CD4-positive, alpha-beta memory T cell (primary cell): Measurements from ENCODE around the gene MTUS2. TPM values are rescaled to one million over a fixed set of nuclear protein-coding genes. Genes with fewer than 3 reads are reported as not detected.

Experiments used
- CTCF ChIA-PET: fragments of 350-600 bp; sonication (Branson Sonifier 250); formaldehyde crosslinking; loops from one replicate; lab custom pipeline; 2021; ENCODE audit warnings: inconsistent platforms; ENCODE audit not compliant: partially characterized antibody; lab: Charles Lee
- POLR2A ChIA-PET: fragments of 350-600 bp; sonication (Branson Sonifier 250); formaldehyde crosslinking; loops from one replicate; lab custom pipeline; 2021; ENCODE audit not compliant: partially characterized antibody; lab: Charles Lee
- DNase-seq, 5 donors: peaks; one replicate each; pipeline versions ENCODE4 v3.0.0 to v3.0.0-alpha.2; 2020 to 2022; ENCODE audit warnings: mixed read lengths in 1 of 5
- H3K27ac ChIP-seq: one replicate; pipeline ENCODE4 v1.7.0; 2013; ENCODE audit warnings: low read depth, low read length
- H3K27me3 ChIP-seq: 2 replicates; pipeline ENCODE4 v1.7.0; 2013; ENCODE audit warnings: mild to moderate bottlenecking, low read length, moderate library complexity; ENCODE audit not compliant: insufficient read depth
- H3K36me3 ChIP-seq: 2 replicates; pipeline ENCODE4 v1.7.0; 2013; ENCODE audit warnings: mild to moderate bottlenecking, low read length, moderate library complexity; ENCODE audit not compliant: insufficient read depth
- H3K4me1 ChIP-seq: 2 replicates; pipeline ENCODE4 v1.7.0; 2013; ENCODE audit warnings: mild to moderate bottlenecking, low read length, moderate library complexity; ENCODE audit not compliant: insufficient read depth
- H3K4me3 ChIP-seq, 2 donors: one replicate each; pipeline ENCODE4 v1.7.0; 2013; ENCODE audit warnings: low read length in 2 of 2, mild to moderate bottlenecking in 1 of 2
- H3K9me3 ChIP-seq, 2 donors: one replicate each; pipeline ENCODE4 v1.7.0; 2013; ENCODE audit warnings: low read length in 2 of 2, control low read depth in 1 of 2; ENCODE audit not compliant: control insufficient read depth in 1 of 2
- H3K27ac Mint-ChIP-seq, 7 donors: one replicate each; pipeline ENCODE4 v1.8.0; 2020 to 2021; ENCODE audit warnings: mixed read lengths in 7 of 7, mild to moderate bottlenecking in 6 of 7, inconsistent platforms in 3 of 7, moderate library complexity in 3 of 7
- H3K27me3 Mint-ChIP-seq, 2 donors: one replicate each; pipeline ENCODE4 v1.8.0; 2020 to 2021; ENCODE audit warnings: mixed read lengths in 2 of 2
- H3K36me3 Mint-ChIP-seq, 2 donors: one replicate each; pipeline ENCODE4 v1.8.0; 2020 to 2021; ENCODE audit warnings: mixed read lengths in 2 of 2, inconsistent platforms in 1 of 2, mild to moderate bottlenecking in 1 of 2
- H3K4me1 Mint-ChIP-seq, 4 donors: one replicate each; pipeline ENCODE4 v1.8.0; 2020 to 2021; ENCODE audit warnings: mixed read lengths in 4 of 4, mild to moderate bottlenecking in 1 of 4
- H3K4me3 Mint-ChIP-seq, 8 donors: one replicate each; pipeline ENCODE4 v1.8.0; 2020 to 2021; ENCODE audit warnings: mixed read lengths in 8 of 8, mild to moderate bottlenecking in 7 of 8, moderate library complexity in 6 of 8, inconsistent platforms in 3 of 8
- H3K9me3 Mint-ChIP-seq, 8 donors: one replicate each; pipeline ENCODE4 v1.8.0; 2020 to 2021; ENCODE audit warnings: mixed read lengths in 8 of 8, mild to moderate bottlenecking in 5 of 8, inconsistent platforms in 3 of 8, moderate library complexity in 1 of 8
- intact Hi-C: fragments of 100-400 bp; cut with micrococcal nuclease; formaldehyde crosslinking; loops from one replicate; pipeline ENCODE4 v1.15.1; 2023
- polyA plus RNA-seq, 2 donors: library from polyadenylated mRNA; unstranded; fragments of 300-500 nt; fragmentation: Illumina TruSeq; gene quantifications; one replicate each; pipeline ENCODE4 v1.2.3, GENCODE V29; 2021
- total RNA-seq, 2 experiments: library from RNA; stranded (reverse); gene quantifications; one replicate each; pipeline ENCODE4 v1.2.3, GENCODE V29; 2021

Gene MTUS2
- total and polyA plus RNA-seq, 4 experiments from 2014 or later, result 0.12 to 1.1 (median 0.60) TPM

- peak; percentile 52 to 65 (median 55) for DNase-seq
- Mint-ChIP-seq H3K4me1 (peaks cover 0 to 4% (median 0%) of the 10 kb centered on the region in 4 donors), H3K27me3 (peaks cover 0 to 6% of the 10 kb centered on the region in 2 donors), H3K27ac (peak overlapping the region in 1 of 7 donors; percentile 24), H3K36me3 (peaks cover 5 to 14% of the 10 kb centered on the region in 2 donors), H3K4me3 (no peak overlapping the region), H3K9me3 (no peaks in the 10 kb centered on the region)
- Histone ChIP-seq H3K27ac (no peak overlapping the region), H3K36me3 (no peaks in the 10 kb centered on the region), H3K4me1 (no peaks in the 10 kb centered on the region), H3K4me3 (no peak overlapping the region), H3K27me3 (no peaks in the 10 kb centered on the region), H3K9me3 (no peaks in the 10 kb centered on the region)
- intact Hi-C loops, result loop anchor here (1.0 to 5.0 kb wide), 5 partner anchors 89 to 607 kb away; partner anchors contain the start of gene SLC7A1
- ChIA-PET POLR2A (interaction anchor here (1.2 to 1.3 kb wide), 3 partner anchors 201 to 607 kb away, joined by 3 to 6 read pairs (median 4); no protein-coding TSS in a partner anchor), CTCF (interaction anchor here (0.8 to 9.8 kb wide), 48 partner anchors 11 to 661 kb away, joined by 3 to 162 read pairs (median 4); partner anchors contain the start of genes SLC7A1 and UBL3)
These were observed 688.2 kb downstream of the MTUS2 start for GRCh38 chr13:29508130-29508875.

- ChIA-PET POLR2A (interaction anchor here (1.2 to 1.3 kb wide), 3 partner anchors 201 to 606 kb away, joined by 3 to 6 read pairs (median 4); no protein-coding TSS in a partner anchor), CTCF (interaction anchor here (0.8 to 9.8 kb wide), 41 partner anchors 10 to 607 kb away, joined by 3 to 162 read pairs (median 4); partner anchors contain the start of gene SLC7A1)
- DNase-seq, result no peak
- Mint-ChIP-seq H3K4me3 (no peak overlapping the region), H3K36me3 (peaks cover 10 to 20% of the 10 kb centered on the region in 2 donors), H3K27me3 (peaks cover 0 to 3% of the 10 kb centered on the region in 2 donors), H3K27ac (peak overlapping the region in 1 of 7 donors; percentile 5), H3K9me3 (no peaks in the 10 kb centered on the region), H3K4me1 (no peaks in the 10 kb centered on the region)
- no peaks in the 10 kb centered on the region for H3K27me3 ChIP-seq
- H3K27ac ChIP-seq, result no peak overlapping the region
- H3K9me3 ChIP-seq, result no peaks in the 10 kb centered on the region
- no peaks in the 10 kb centered on the region for H3K4me1 ChIP-seq
- no peak overlapping the region for H3K4me3 ChIP-seq
- peaks cover 5% of the 10 kb centered on the region for H3K36me3 ChIP-seq
- intact Hi-C loops, result loop anchor here (1.0 to 5.0 kb wide), 5 partner anchors 88 to 606 kb away; partner anchors contain the start of gene SLC7A1
These were observed 688.7 kb downstream of the MTUS2 start for GRCh38 chr13:29508876-29509252.

- no peaks in the 10 kb centered on the region for H3K9me3 ChIP-seq
- Mint-ChIP-seq H3K27me3 (peaks cover 0 to under 1% of the 10 kb centered on the region in 2 donors), H3K4me1 (no peaks in the 10 kb centered on the region), H3K4me3 (no peak overlapping the region), H3K36me3 (peaks cover 12 to 26% of the 10 kb centered on the region in 2 donors), H3K9me3 (no peaks in the 10 kb centered on the region), H3K27ac (peak overlapping the region in 3 of 7 donors; percentile 16 to 81 (median 60))
- H3K4me3 ChIP-seq, result no peak overlapping the region
- peaks cover 6% of the 10 kb centered on the region for H3K36me3 ChIP-seq
- no peak for DNase-seq
- CTCF ChIA-PET, result interaction anchor here (1.5 to 9.8 kb wide), 7 partner anchors 9 to 605 kb away, joined by 3 to 162 read pairs (median 27); no protein-coding TSS in a partner anchor
- POLR2A ChIA-PET, result no interaction called here
- no peaks in the 10 kb centered on the region for H3K4me1 ChIP-seq
- intact Hi-C loops, result loop anchor here (5.0 kb wide), 3 partner anchors 87 to 427 kb away; partner anchors contain the start of gene SLC7A1
- no peak overlapping the region for H3K27ac ChIP-seq
- H3K27me3 ChIP-seq, result no peaks in the 10 kb centered on the region
These were observed 690.0 kb downstream of the MTUS2 start for GRCh38 chr13:29509999-29510589.

- Mint-ChIP-seq H3K4me1 (no peaks in the 10 kb centered on the region), H3K36me3 (peaks cover 13 to 28% of the 10 kb centered on the region in 2 donors), H3K4me3 (no peak overlapping the region), H3K27ac (peak overlapping the region in 3 of 7 donors; percentile 15 to 81 (median 16)), H3K9me3 (no peaks in the 10 kb centered on the region), H3K27me3 (no peaks in the 10 kb centered on the region)
- intact Hi-C loops, result no loop called here
- no peaks in the 10 kb centered on the region for H3K4me1 ChIP-seq
- no peak for DNase-seq
- H3K36me3 ChIP-seq, result peaks cover 12% of the 10 kb centered on the region
- CTCF ChIA-PET, result interaction anchor here (3.8 to 9.8 kb wide), 3 partner anchors 15 to 605 kb away, joined by 27 to 162 read pairs (median 41); no protein-coding TSS in a partner anchor
- no peaks in the 10 kb centered on the region for H3K9me3 ChIP-seq
- H3K27ac ChIP-seq, result no peak overlapping the region
- H3K27me3 ChIP-seq, result no peaks in the 10 kb centered on the region
- H3K4me3 ChIP-seq, result no peak overlapping the region
- POLR2A ChIA-PET, result no interaction called here
These were observed 690.5 kb downstream of the MTUS2 start for GRCh38 chr13:29510651-29511084.

DNA sequence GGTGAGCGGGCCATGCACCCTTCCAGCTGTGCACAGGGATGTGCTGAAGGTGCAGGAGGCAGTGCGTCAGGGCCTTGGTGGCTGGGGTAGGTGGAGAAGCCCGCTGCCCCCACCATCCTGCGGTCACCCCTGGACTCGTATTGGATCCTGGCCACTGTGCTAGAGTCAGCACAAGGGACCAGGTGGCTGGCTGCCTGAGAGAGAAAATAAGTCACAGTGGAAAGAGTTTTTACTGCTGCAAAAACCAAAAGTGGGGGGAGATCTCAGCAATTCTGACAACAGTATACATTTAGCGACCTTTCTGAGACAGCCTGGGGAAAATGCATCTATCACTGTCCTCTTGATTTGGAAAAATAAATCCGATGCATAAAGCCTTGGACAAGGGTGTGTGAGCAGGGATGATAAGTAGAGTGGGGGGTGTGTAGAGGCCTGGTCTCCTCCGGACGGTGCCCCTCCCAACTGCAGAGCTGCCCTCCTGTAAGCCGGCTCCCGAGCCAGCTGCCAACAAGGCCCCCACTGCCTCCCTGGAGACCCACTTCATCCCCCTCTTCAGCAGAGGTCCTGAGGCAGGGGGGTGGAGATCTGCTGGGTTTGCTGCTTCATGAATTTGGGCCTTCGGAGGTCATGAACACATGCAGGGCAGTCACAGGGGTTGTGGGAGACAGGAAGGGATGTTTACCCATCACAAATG is 691.1 kb downstream of the MTUS2 start:
- no peaks in the 10 kb centered on the region for H3K27me3 ChIP-seq
- H3K4me1 ChIP-seq, result no peaks in the 10 kb centered on the region
- no peak overlapping the region for H3K27ac ChIP-seq
- no peak for DNase-seq
- POLR2A ChIA-PET, result no interaction called here
- H3K27me3 Mint-ChIP-seq, result no peaks in the 10 kb centered on the region
- CTCF ChIA-PET, result interaction anchor here (3.8 to 9.8 kb wide), 3 partner anchors 15 to 604 kb away, joined by 27 to 162 read pairs (median 41); no protein-coding TSS in a partner anchor
- H3K36me3 ChIP-seq, result peaks cover 16% of the 10 kb centered on the region
- peaks cover 18 to 34% of the 10 kb centered on the region in 2 donors for H3K36me3 Mint-ChIP-seq
- H3K4me3 ChIP-seq, result no peak overlapping the region
- no peaks in the 10 kb centered on the region for H3K9me3 Mint-ChIP-seq
- H3K27ac Mint-ChIP-seq, result peak overlapping the region in 1 of 7 donors; percentile 67
- no peak overlapping the region for H3K4me3 Mint-ChIP-seq
- no peaks in the 10 kb centered on the region for H3K9me3 ChIP-seq
- intact Hi-C loops, result no loop called here
- H3K4me1 Mint-ChIP-seq, result no peaks in the 10 kb centered on the region

- ChIA-PET POLR2A (no interaction called here), CTCF (interaction anchor here (9.8 kb wide), 1 partner anchor 195 kb away, joined by 162 read pairs; no protein-coding TSS in a partner anchor)
- intact Hi-C loops, result no loop called here
- H3K4me3 Mint-ChIP-seq, result no peak overlapping the region
- H3K9me3 Mint-ChIP-seq, result no peaks in the 10 kb centered on the region
- DNase-seq, result no peak
- no peaks in the 10 kb centered on the region for H3K4me1 Mint-ChIP-seq
- H3K27me3 Mint-ChIP-seq, result no peaks in the 10 kb centered on the region
- H3K27ac Mint-ChIP-seq, result peak overlapping the region in 1 of 7 donors; percentile 13
- Histone ChIP-seq H3K4me1 (no peaks in the 10 kb centered on the region), H3K4me3 (no peak overlapping the region), H3K36me3 (peaks cover 19% of the 10 kb centered on the region), H3K9me3 (no peaks in the 10 kb centered on the region), H3K27ac (no peak overlapping the region), H3K27me3 (no peaks in the 10 kb centered on the region)
- H3K36me3 Mint-ChIP-seq, result peaks cover 21 to 39% of the 10 kb centered on the region in 2 donors
These were observed 691.8 kb downstream of the MTUS2 start for GRCh38 chr13:29511980-29512379.
